ENCODE results near the gene ACSL1.

DNA sequence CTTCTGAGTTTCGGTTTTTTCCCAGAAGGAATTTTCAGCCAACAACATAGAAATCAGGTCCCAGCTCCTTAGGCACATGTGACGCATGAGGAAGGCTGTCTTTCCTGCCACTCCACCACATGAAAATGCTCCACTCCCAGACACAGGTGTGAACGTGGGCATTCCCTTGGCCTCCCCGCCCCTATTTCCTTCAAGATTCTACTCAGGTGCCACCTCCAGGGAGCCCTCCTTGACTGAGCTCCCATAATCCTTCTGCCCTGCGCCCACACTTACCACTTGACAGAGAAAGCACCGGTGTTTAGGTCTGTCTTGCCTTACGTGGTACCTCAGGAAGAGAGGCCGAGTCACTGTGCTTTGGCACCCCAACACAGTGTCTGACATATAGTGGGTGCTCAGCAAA lies 47.4 kb downstream of the ACSL1 start:
- TF ChIP-seq EZH2 (IDR thresholded peaks at IDR 0.05; ENCODE audit: insufficient read depth, poor library complexity, severe bottlenecking), result no peak
- TF ChIP-seq EZH2phosphoT487 (IDR thresholded peaks at IDR 0.05; ENCODE audit: insufficient read depth, low read depth), result no peak
